GM10248 (cell line): ENCODE results near the gene U2AF1L4.
"Not testable (repeated sequence)": the region's sequence is repeated elsewhere in the genome, so short reads cannot be mapped to it uniquely, and the experiment has no call there.

Experiments
- CTCF ChIA-PET: fragments of 300-600 bp; sonication (Branson Sonifier 250); formaldehyde crosslinking; extraction: SDS; loops from one replicate; lab custom pipeline; 2021; ENCODE audit warnings: antibody characterized with exemption; lab: Yijun Ruan, JAX
- POLR2A ChIA-PET: fragments of 350-650 bp; sonication (Branson Sonifier 250); formaldehyde crosslinking; extraction: SDS; loops from one replicate; lab custom pipeline; 2020; ENCODE audit warnings: antibody characterized with exemption; lab: Yijun Ruan, JAX
- DNase-seq: peaks from one replicate; pipeline ENCODE4 v3.0.0; 2012; ENCODE audit errors: extremely low spot score
- CTCF ChIP-seq: IDR thresholded peaks from 2 replicates; pipeline ENCODE4 v1.5.1; 2012; ENCODE audit warnings: mild to moderate bottlenecking, low read depth; ENCODE audit errors: extremely low read depth, missing control alignments, control extremely low read depth

The U2AF1L4 gene

GRCh38 chr19:35775298-35776101 is 30.3 kb upstream of the U2AF1L4 start, which contains the start of gene ARHGAP33:
ARHGAP33 (plus strand) TSS chr19:35775564; CDS start chr19:35775659, 95 bp downstream.
- CTCF ChIA-PET: interaction anchor here (0.8 to 2.5 kb wide), 2 partner anchors 28 to 81 kb away, joined by 3 to 6 read pairs; partner anchors contain the start of gene LIN37
- POLR2A ChIA-PET: no interaction called here
- TF ChIP-seq CTCF: no peak
- DNase-seq: peak; percentile 100

- no peak for DNase-seq
- ChIA-PET CTCF (interaction anchor here (2.5 kb wide), 1 partner anchor 28 kb away, joined by 6 read pairs; the partner anchor contains the start of gene LIN37), POLR2A (no interaction called here)
- no peak for TF ChIP-seq CTCF
Measured at GRCh38 chr19:35775046-35775297, 29.8 kb upstream of the U2AF1L4 start.

- DNase-seq: no peak
- no peak for TF ChIP-seq CTCF
- CTCF ChIA-PET: interaction anchor here (2.5 kb wide), 1 partner anchor 27 kb away, joined by 6 read pairs; the partner anchor contains the start of gene LIN37
- POLR2A ChIA-PET: no interaction called here
Measured at GRCh38 chr19:35774274-35775045, 29.2 kb upstream of the U2AF1L4 start.

- no peak for DNase-seq
- CTCF ChIA-PET: interaction anchor here (1.0 to 2.5 kb wide), 3 partner anchors 17 to 79 kb away, joined by 3 to 6 read pairs (median 3); partner anchors contain the start of gene LIN37
- no peak for TF ChIP-seq CTCF
- POLR2A ChIA-PET: interaction anchor here (0.6 kb wide), 2 partner anchors 130 to 161 kb away, joined by 4 read pairs; no protein-coding TSS in a partner anchor
Measured at GRCh38 chr19:35773020-35773806, 28.0 kb upstream of the U2AF1L4 start.

GRCh38 chr19:35772362-35772761 is 27.1 kb upstream of the U2AF1L4 start:
- POLR2A ChIA-PET, DNase-seq: not testable (repeated sequence)
- CTCF ChIA-PET: interaction anchor here (1.0 to 1.4 kb wide), 2 partner anchors 18 to 78 kb away, joined by 3 read pairs; no protein-coding TSS in a partner anchor

GRCh38 chr19:35768082-35768421 is 22.8 kb upstream of the U2AF1L4 start:
- ChIA-PET POLR2A (no interaction called here), CTCF (interaction anchor here (1.6 kb wide), 1 partner anchor 20 kb away, joined by 5 read pairs; the partner anchor contains the start of gene LIN37)
- no peak for DNase-seq
- no peak for TF ChIP-seq CTCF
